ENCODE results near the gene MRAS. TPM values are rescaled to one million over a fixed set of nuclear protein-coding genes. Genes with fewer than 3 reads are reported as not detected.
"Not testable (repeated sequence)": the region's sequence is repeated elsewhere in the genome, so short reads cannot be mapped to it uniquely, and the experiment has no call there.

MRAS gene
- total RNA-seq, 1 experiment from 2014 or later, result 23.4 TPM

DNA sequence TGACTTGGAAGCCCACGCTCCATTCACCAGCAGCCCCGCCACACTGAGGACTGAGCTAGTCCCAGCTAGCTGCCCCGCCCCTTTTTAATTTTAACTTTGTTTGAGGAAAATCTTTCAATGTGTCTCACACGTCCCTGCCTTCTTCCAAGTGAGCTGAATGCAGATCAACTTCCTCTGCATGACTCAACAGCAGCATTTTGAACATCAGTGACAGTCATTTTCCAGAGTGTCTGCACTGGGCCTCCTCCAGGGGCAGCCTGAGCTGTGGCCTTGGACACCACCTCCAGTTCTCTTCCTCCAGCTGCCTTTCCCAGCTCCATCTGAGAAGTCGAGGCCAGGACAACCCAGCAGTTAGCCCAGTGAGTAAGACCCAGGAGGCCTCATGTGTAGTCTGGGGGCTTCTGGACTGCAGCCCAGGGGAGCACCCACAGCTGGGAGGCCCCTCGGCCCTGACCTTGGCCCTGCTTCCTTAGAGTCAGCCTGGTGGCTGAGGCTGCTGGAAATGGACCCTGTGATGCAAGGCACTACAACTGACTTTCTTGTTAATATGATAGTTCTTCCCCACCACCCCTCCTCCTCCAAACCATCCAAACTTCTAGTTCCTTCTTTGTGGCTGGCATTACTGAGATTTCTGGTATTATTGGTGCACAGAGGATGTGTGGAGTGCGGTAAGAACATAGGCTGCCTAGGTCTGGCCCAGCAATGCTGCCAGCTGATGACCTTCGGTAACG lies 64.6 kb downstream of the MRAS start:
- no peak for DNase-seq
- Histone ChIP-seq H3K27me3 (no peaks in the 10 kb centered on the region), H3K36me3 (no peaks in the 10 kb centered on the region), H3K9me3 (no peaks in the 10 kb centered on the region), H3K4me3 (no peak overlapping the region)

DNA sequence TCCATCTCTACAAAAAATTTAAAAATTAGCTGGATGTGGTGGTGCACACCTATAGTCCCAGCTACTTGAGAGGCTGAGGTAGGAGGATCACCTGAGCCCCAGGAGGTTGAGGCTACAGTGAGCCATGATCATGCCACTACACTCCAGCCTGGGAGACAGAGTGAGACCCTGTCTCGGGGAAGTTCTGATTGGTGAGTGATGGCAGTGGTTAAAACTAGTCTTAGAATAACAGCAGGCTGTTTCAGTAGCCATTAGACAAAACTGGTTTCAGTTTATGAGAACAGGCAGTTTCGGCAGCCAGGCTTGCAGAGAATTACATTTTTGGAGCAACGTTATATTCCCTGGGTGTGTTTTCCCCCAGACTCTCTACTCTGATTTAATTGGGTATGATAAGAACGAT lies 67.9 kb downstream of the MRAS start:
- not testable (repeated sequence) for H3K9me3 ChIP-seq, H3K4me3 ChIP-seq, DNase-seq, H3K36me3 ChIP-seq, H3K27me3 ChIP-seq

- peak; percentile 83 for DNase-seq
- H3K9me3 ChIP-seq, result peaks cover 2% of the 10 kb centered on the region; the same call in 1 of the 2 replicates
- no peaks in the 10 kb centered on the region for H3K36me3 ChIP-seq
- no peaks in the 10 kb centered on the region for H3K27me3 ChIP-seq
- no peak overlapping the region for H3K4me3 ChIP-seq
Measured at GRCh38 chr3:138417559-138417982, 69.2 kb downstream of the MRAS start.

GRCh38 chr3:138418601-138419206 lies 70.3 kb downstream of the MRAS start:
- Histone ChIP-seq H3K27me3 (no peaks in the 10 kb centered on the region), H3K36me3 (no peaks in the 10 kb centered on the region), H3K4me3 (no peak overlapping the region), H3K9me3 (peaks cover 2% of the 10 kb centered on the region; the same call in 1 of the 2 replicates)
- no peak for DNase-seq

DNA sequence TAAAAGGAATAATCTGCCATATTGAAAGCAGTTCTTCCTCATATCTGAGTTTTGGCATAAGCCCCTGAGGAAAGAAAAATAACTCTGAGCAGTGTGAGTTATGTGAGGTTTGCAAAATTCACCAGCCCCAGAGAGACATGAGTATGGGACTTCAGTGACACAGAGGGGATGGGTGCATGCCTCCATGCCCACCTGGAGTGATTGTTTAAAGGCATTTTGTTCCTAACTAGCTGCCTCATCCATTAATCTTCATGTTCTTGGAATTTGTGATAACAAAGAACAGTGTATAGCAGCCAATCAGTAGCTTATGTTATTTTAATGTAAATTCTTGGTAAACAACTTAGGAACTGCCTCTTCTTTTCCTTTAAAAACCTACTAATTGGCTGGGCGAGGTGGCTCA lies 74.9 kb downstream of the MRAS start:
- no peak overlapping the region for H3K4me3 ChIP-seq
- peaks cover 2% of the 10 kb centered on the region; the same call in 1 of the 2 replicates for H3K9me3 ChIP-seq
- H3K36me3 ChIP-seq, result no peaks in the 10 kb centered on the region
- no peaks in the 10 kb centered on the region for H3K27me3 ChIP-seq
- no peak for DNase-seq

GRCh38 chr3:138424323-138424722 lies 75.9 kb downstream of the MRAS start:
- H3K9me3 ChIP-seq, result peaks cover 2% of the 10 kb centered on the region; the same call in 1 of the 2 replicates
- DNase-seq, result no peak
- no peaks in the 10 kb centered on the region for H3K36me3 ChIP-seq
- no peak overlapping the region for H3K4me3 ChIP-seq
- H3K27me3 ChIP-seq, result no peaks in the 10 kb centered on the region

DNA sequence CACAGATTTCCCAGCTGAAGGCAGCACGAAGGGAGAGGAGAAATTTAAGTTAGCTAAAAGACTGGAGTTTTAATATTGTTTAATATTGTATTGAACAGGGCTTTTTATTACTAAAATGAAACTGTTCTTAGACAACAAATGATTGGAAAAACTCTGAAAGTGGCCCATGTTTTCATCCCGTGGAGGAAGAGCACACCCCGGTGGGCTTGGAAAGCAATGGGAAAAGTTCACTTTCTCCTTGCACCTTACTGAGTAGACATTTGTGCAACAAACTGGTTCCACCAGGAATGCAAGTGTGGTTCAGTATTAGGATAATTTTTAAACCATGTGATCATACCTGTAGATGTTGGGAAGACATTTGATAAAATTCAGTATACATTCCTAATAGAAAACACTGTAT lies 77.8 kb downstream of the MRAS start:
- no peak for DNase-seq
- Histone ChIP-seq H3K27me3 (no peaks in the 10 kb centered on the region), H3K36me3 (no peaks in the 10 kb centered on the region), H3K4me3 (no peak overlapping the region), H3K9me3 (peaks cover 2% of the 10 kb centered on the region; the same call in 1 of the 2 replicates)

DNA sequence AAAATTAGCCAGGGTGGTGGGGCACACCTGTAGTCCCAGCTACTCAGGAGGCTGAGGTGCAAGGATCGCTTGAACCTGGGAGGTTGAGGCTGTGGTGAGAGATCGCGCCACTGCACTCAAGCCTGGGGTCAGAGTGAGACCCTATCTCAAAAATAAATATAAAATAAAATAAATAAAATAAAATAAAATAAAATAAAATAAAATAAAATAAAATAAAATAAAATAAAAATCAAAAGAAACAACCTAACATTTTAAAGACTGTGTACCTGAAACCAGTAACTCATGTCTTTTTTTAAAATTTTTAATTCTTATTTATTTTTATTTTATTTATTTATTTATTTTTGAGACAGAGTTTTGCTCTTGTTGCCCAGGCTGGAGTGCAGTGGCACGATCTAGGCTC lies 78.4 kb downstream of the MRAS start:
- not testable (repeated sequence) for H3K9me3 ChIP-seq, H3K4me3 ChIP-seq, DNase-seq, H3K27me3 ChIP-seq, H3K36me3 ChIP-seq

DNA sequence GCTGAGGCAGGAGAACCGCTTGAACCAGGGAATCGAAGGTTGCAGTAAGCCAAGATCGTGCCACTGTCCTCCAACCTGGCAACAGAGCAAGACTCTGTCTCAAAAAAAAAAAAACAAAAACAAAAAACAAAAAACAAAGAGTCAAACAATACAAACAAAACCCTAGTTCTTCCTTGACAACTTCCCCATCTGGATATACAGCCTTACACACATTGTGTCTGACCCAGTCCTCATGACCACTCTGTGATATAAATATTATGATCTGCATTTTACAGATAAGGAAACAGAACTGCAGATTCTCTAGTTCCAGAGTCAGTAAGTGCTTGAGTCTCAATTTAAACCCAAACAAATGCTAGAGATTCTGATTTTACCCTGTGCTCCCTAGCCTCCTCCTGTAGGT lies 81.3 kb downstream of the MRAS start:
- Histone ChIP-seq H3K36me3 (no peaks in the 10 kb centered on the region), H3K27me3 (peaks cover 4% of the 10 kb centered on the region), H3K4me3 (no peak overlapping the region), H3K9me3 (no peaks in the 10 kb centered on the region)
- DNase-seq, result no peak

GRCh38 chr3:138432576-138433240 lies 84.3 kb downstream of the MRAS start:
- Histone ChIP-seq H3K27me3 (peaks cover 9% of the 10 kb centered on the region), H3K4me3 (no peak overlapping the region), H3K9me3 (no peaks in the 10 kb centered on the region), H3K36me3 (no peaks in the 10 kb centered on the region)
- DNase-seq, result no peak

- peaks cover 9% of the 10 kb centered on the region for H3K27me3 ChIP-seq
- no peak for DNase-seq
- no peaks in the 10 kb centered on the region for H3K36me3 ChIP-seq
- H3K4me3 ChIP-seq, result no peak overlapping the region
- H3K9me3 ChIP-seq, result no peaks in the 10 kb centered on the region
Measured at GRCh38 chr3:138433892-138434275, 85.5 kb downstream of the MRAS start.

DNA sequence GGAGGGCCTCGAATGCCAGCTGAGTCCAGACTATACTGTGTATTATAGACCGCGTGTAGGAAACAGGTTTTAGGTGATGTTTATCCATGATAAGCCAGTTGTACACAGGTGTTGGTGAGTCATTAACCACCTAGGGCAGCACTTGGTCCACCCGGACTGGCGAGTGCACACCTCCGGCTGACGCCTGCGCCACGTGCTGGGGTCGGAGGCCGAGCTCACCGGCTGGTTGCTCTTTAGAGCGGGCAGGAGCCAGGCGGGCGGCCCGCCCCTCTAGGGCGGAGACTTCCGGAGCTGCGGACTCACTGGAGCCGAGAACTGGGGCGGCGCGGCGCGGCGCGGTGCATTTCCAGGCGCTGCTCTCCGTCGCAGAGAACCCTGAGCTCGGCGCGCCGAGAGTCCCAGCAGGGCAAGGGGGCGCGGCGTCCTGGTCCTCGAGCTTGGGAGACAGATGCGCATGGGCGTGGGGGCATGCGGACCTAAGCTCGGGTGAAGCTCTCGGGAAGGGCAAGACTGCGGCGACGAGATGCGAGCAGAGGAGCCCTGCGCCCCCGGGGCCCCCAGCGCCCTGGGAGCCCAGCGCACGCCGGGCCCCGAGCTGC lies 86.0 kb downstream of the MRAS start, which contains the start of gene ESYT3:
TSS of gene ESYT3 (plus strand) at position 341 of the 599 bp plus-strand sequence. CDS start at position 524, 183 bp downstream.
- Histone ChIP-seq H3K4me3 (peak within 1 kb of the TSS; percentile 34), H3K36me3 (no peaks in the 10 kb centered on the region), H3K9me3 (no peaks in the 10 kb centered on the region), H3K27me3 (peaks cover 9% of the 10 kb centered on the region)
- DNase-seq, result peak; percentile 63

GRCh38 chr3:138434875-138435772 lies 86.7 kb downstream of the MRAS start:
- no peak for DNase-seq

DNA sequence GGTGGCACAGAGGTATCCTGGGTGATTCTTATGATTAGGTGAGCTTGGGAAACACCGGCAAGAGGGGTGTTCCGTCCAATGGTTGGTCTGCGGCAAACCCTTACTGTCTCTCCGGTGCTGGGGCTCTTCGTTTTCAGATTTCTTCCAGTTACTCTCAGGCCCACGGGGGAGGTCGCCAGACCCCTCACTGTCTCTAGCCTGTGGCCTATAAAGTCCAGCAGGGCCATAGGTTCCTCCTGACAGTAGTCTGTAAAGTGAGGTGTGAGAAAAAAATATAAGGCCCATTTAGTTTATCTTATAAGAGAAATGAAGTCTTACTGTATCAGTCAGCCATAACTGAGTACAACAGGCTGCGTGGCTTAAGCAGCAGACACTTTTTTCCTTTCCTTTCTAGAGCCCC lies 87.5 kb downstream of the MRAS start:
- DNase-seq, result no peak
- no peak overlapping the region for H3K4me3 ChIP-seq
- H3K9me3 ChIP-seq, result no peaks in the 10 kb centered on the region
- H3K36me3 ChIP-seq, result no peaks in the 10 kb centered on the region
- H3K27me3 ChIP-seq, result peaks cover 9% of the 10 kb centered on the region

More at GRCh38 chr3:138434875-138435772, 86.7 kb downstream of the MRAS start:
- H3K9me3 ChIP-seq, result no peaks in the 10 kb centered on the region
- no peaks in the 10 kb centered on the region for H3K36me3 ChIP-seq
- peak overlapping the region; percentile 34 for H3K4me3 ChIP-seq
- peaks cover 9% of the 10 kb centered on the region for H3K27me3 ChIP-seq

DNA sequence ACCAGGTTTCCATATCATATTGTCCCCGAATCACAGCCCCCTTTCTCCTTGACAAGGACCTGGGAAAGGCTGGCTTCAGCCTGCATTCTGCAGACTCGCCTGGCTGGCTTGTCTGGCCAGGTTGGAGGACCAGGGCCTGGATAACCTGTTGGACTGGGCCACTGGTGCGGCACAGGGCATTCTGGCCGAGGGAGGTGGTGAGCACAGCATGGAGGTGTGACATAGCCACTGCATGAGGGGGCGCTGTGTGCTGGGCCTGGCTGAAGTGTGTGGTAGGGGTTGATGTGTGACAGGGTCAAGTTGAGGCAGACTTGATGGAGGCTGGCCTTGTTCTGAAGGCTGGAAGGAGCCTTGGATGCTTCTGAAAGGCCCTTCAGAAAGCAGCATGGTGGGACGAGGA lies 88.9 kb downstream of the MRAS start:
- Histone ChIP-seq H3K9me3 (no peaks in the 10 kb centered on the region), H3K36me3 (no peaks in the 10 kb centered on the region), H3K4me3 (no peak overlapping the region), H3K27me3 (peaks cover 9% of the 10 kb centered on the region)
- no peak for DNase-seq

DNA sequence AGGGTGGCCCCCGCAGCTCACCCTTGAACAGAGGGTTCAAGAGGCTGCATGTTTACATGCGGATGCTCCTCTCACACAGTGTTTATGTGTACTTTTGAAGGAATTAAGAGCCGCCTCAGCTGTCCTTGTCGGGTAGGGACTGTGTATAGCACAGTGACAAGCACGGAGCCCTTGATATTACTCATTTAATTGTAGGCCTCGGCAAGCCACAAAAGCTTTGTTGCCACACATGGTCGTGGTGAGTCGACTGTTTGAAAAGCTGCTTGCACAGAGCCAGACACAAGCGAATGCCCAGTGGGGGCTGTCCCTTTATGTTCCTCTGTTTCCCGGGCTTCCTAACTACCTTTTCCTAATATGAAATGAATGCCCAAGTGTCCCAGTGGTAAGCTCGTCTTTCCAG lies 90.5 kb downstream of the MRAS start:
- H3K36me3 ChIP-seq, result no peaks in the 10 kb centered on the region
- H3K27me3 ChIP-seq, result peaks cover 9% of the 10 kb centered on the region
- no peak for DNase-seq
- no peaks in the 10 kb centered on the region for H3K9me3 ChIP-seq
- no peak overlapping the region for H3K4me3 ChIP-seq
